Testis (tissue), 2 donors: ENCODE results near the gene DAB1.

ENCODE experiments used
- POLR2A ChIP-seq: fragments of 450-650 bp; IDR thresholded peaks from one replicate; pipeline ENCODE4 v1.6.1; 2017; ENCODE audit warnings: antibody characterized with exemption, mild to moderate bottlenecking, moderate library complexity
- TF ChIP-seq, protein P1 (sequence below), 3 experiments: fragments of 450-650 bp in 2 of 3; fragments of 200-600 bp in 1 of 3; sonication (generic) in 1 of 3; IDR thresholded peaks; one replicate each; pipeline ENCODE4 v1.5.1; 2016 to 2019; ENCODE audit warnings: antibody characterized with exemption in 3 of 3, mild to moderate bottlenecking in 2 of 3, moderate library complexity in 1 of 3

DNA sequence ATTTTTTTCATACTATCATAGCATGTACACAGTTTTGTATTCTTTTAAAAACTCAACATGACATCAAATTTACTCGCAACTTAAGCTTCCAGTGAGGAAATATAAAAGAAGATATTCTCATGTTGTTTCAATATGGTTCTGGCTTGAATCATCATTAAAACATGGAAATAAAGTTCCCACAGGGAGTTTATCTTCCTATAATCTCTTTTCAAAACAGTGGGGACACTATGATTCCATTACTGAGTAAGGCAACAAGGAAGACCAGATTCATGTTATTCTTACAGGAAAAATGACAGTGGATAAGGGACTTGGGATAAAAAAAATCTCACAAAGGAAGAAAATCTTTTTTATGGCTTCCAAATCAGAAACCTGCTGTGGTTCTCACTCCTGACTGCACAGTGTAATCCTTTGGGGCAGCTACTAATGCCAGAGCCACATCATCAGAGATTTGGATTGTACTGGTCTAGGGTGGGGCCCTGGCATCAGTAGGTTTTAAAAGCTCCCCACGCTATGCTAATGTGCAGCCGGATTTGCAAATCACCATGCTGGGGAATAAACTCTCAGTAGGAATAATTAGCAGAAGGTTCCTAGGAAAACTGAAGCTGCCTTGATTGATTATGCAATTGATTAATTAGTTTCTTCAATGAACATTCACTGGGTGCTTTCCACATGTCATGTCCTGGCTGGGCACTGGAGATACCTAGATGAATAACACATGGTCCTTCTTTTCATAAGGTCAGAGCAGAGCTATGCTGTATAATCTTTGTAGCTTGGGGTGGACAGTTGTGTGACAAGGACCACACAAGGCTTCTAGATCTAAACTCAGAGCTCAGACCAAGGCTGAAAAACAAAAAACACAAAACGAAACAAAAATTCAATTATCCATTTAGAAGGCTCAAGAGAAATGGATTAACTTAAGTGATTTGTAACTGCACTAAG is 386.9 kb downstream of the DAB1 start:
- TF ChIP-seq, protein P1, sequence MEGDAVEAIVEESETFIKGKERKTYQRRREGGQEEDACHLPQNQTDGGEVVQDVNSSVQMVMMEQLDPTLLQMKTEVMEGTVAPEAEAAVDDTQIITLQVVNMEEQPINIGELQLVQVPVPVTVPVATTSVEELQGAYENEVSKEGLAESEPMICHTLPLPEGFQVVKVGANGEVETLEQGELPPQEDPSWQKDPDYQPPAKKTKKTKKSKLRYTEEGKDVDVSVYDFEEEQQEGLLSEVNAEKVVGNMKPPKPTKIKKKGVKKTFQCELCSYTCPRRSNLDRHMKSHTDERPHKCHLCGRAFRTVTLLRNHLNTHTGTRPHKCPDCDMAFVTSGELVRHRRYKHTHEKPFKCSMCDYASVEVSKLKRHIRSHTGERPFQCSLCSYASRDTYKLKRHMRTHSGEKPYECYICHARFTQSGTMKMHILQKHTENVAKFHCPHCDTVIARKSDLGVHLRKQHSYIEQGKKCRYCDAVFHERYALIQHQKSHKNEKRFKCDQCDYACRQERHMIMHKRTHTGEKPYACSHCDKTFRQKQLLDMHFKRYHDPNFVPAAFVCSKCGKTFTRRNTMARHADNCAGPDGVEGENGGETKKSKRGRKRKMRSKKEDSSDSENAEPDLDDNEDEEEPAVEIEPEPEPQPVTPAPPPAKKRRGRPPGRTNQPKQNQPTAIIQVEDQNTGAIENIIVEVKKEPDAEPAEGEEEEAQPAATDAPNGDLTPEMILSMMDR (IDR thresholded peaks at IDR 0.05) = no peak
- TF ChIP-seq POLR2A = no peak
